Chondrocyte (in vitro differentiated cells): ENCODE data around the gene RNF44. TPM values are rescaled to one million over a fixed set of nuclear protein-coding genes. Genes with fewer than 3 reads are reported as not detected.

Experiments used
- DNase-seq: peaks from one replicate; pipeline ENCODE4 v3.0.0; 2021; ENCODE audit warnings: mixed read lengths, low spot score
- H3K27ac Mint-ChIP-seq: one replicate; pipeline ENCODE4 v1.8.0; 2021; ENCODE audit warnings: mild to moderate bottlenecking, moderate library complexity, mixed read lengths; ENCODE audit not compliant: unreplicated experiment
- H3K27me3 Mint-ChIP-seq: 2 replicates; pipeline ENCODE4 v1.8.0; 2021; ENCODE audit warnings: low read depth, mixed read lengths
- H3K36me3 Mint-ChIP-seq: 2 replicates; pipeline ENCODE4 v1.8.0; 2021; ENCODE audit warnings: low read depth, mixed read lengths
- H3K4me1 Mint-ChIP-seq: 2 replicates; pipeline ENCODE4 v1.8.0; 2021; ENCODE audit warnings: low read depth, mild to moderate bottlenecking, mixed read lengths
- H3K4me3 Mint-ChIP-seq: one replicate; pipeline ENCODE4 v1.8.0; 2021; ENCODE audit warnings: mild to moderate bottlenecking, moderate library complexity, mixed read lengths; ENCODE audit not compliant: unreplicated experiment
- H3K9me3 Mint-ChIP-seq: 2 replicates; pipeline ENCODE4 v1.8.0; 2021; ENCODE audit warnings: low read depth, mixed read lengths
- total RNA-seq: library from RNA; stranded (reverse); gene quantifications from 3 replicates; pipeline ENCODE4 v1.2.1, GENCODE V29; 2021
- TF ChIP-seq, protein P1 (sequence below): fragments of 200-600 bp; sonication (generic); IDR thresholded peaks from 2 replicates; pipeline ENCODE4 v1.5.0; 2021; ENCODE audit warnings: antibody characterized with exemption, mild to moderate bottlenecking, moderate library complexity

RNF44 gene
- total RNA-seq, 1 donor from 2014 or later = 24.7 TPM

DNA sequence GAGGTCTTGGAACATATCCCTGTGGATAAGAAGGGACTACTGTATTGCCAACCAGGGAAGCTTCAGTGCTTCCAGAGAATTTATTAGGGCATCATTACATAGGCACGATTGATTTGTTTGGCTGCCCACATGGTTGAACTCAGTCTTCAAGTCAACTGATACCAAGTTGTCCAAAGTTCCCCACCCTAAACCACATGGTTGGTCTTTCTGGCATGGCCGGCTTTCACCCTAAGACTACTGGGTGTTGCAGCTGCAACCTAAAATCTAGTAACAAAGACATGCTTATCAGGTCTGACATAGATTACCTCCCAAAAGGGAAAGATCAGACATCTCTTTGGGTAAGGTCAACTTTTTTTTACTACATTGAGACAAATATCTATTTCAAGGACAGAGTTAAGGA lies 52.0 kb downstream of the RNF44 start:
- H3K4me3 Mint-ChIP-seq = no peak overlapping the region
- TF ChIP-seq, protein P1, sequence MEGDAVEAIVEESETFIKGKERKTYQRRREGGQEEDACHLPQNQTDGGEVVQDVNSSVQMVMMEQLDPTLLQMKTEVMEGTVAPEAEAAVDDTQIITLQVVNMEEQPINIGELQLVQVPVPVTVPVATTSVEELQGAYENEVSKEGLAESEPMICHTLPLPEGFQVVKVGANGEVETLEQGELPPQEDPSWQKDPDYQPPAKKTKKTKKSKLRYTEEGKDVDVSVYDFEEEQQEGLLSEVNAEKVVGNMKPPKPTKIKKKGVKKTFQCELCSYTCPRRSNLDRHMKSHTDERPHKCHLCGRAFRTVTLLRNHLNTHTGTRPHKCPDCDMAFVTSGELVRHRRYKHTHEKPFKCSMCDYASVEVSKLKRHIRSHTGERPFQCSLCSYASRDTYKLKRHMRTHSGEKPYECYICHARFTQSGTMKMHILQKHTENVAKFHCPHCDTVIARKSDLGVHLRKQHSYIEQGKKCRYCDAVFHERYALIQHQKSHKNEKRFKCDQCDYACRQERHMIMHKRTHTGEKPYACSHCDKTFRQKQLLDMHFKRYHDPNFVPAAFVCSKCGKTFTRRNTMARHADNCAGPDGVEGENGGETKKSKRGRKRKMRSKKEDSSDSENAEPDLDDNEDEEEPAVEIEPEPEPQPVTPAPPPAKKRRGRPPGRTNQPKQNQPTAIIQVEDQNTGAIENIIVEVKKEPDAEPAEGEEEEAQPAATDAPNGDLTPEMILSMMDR = no peak
- H3K4me1 Mint-ChIP-seq = no peaks in the 10 kb centered on the region
- no peaks in the 10 kb centered on the region for H3K9me3 Mint-ChIP-seq
- H3K27ac Mint-ChIP-seq = no peak overlapping the region
- DNase-seq = no peak
- H3K27me3 Mint-ChIP-seq = no peaks in the 10 kb centered on the region
- peaks cover 21% of the 10 kb centered on the region for H3K36me3 Mint-ChIP-seq

DNA sequence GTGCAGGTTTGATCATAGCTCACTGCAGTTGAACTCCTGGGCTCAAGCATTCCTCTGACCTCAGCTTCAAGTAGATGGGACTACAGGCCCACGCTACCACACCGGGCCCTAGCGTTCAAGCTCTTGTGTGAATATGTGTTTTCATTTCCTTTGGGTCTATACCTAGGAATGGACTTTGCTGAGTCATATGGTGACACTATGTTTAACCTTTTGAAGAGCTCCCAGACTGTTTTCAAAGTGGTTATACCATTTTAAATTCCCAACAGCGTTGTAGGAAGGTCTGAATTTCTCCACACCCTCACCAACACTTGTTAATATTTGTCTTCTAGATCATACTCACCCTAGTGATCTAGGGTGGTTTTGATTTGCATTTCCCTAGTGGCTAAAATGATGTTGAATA lies 55.5 kb downstream of the RNF44 start:
- TF ChIP-seq, protein P1 = no peak

More for the DNA sequence above, 55.5 kb downstream of the RNF44 start:
- peaks cover 17% of the 10 kb centered on the region for H3K36me3 Mint-ChIP-seq
- no peaks in the 10 kb centered on the region for H3K9me3 Mint-ChIP-seq
- DNase-seq = no peak
- no peak overlapping the region for H3K4me3 Mint-ChIP-seq
- H3K27ac Mint-ChIP-seq = no peak overlapping the region
- peaks cover 5% of the 10 kb centered on the region for H3K4me1 Mint-ChIP-seq
- no peaks in the 10 kb centered on the region for H3K27me3 Mint-ChIP-seq

Other genes starting within 250 kb of the RNF44 start
- 89.5 to 103 TPM (median 91.5 TPM) in 3 replicates for gene KIAA1191, start 175.6 kb downstream of the RNF44 start, total RNA-seq
- 24.5 to 37.8 TPM (median 33.7 TPM) in 3 replicates for gene ARL10, start 171.9 kb downstream of the RNF44 start, total RNA-seq
- gene NOP16, start 148.8 kb downstream of the RNF44 start, total RNA-seq = 16.8 to 22.8 TPM (median 19.9 TPM) in 3 replicates
- 70.3 to 83.5 TPM (median 74.6 TPM) in 3 replicates for gene HIGD2A, start 148.7 kb downstream of the RNF44 start, total RNA-seq
- 63.8 to 85.6 TPM (median 65.3 TPM) in 3 replicates for gene CLTB, start 120.9 kb downstream of the RNF44 start, total RNA-seq
- gene FAF2, start 89.0 kb downstream of the RNF44 start, total RNA-seq = 40.0 to 45.0 TPM (median 42.5 TPM) in 3 replicates
- gene CDHR2, start 11.9 kb upstream of the RNF44 start, total RNA-seq = 0.40 to 1.5 TPM (median 0.46 TPM) in 3 replicates
- gene GPRIN1, start 72.8 kb upstream of the RNF44 start, total RNA-seq = 1.7 to 2.9 TPM (median 2.1 TPM) in 3 replicates
- gene SNCB, start 93.1 kb upstream of the RNF44 start, total RNA-seq = 0.45 to 0.95 TPM in 2 of 3 replicates, not detected in the other
- gene EIF4E1B, start 93.3 kb upstream of the RNF44 start, total RNA-seq = not detected in 3 replicates
- gene TSPAN17, start 110.1 kb upstream of the RNF44 start, total RNA-seq = 40.8 to 49.8 TPM (median 48.0 TPM) in 3 replicates